GM12878 (cell line): Measurements from ENCODE around the gene LY6G5B. TPM values are rescaled to one million over a fixed set of nuclear protein-coding genes. Genes with fewer than 3 reads are reported as not detected.

Experiments
- ATAC-seq: fragments of 200-7000 bp; cut with Tn5 transposase; 3 replicates; pipeline ENCODE4 v1.9.1; 2020; ENCODE audit warnings: mild to moderate bottlenecking, moderate library complexity
- BruUV-seq: library from RNA; stranded (reverse); fragments of 400-500 nt; replicated peaks from 2 replicates; lab custom pipeline; 2021; lab: Mats Ljungman, UMichigan
- CTCF ChIA-PET: fragments of 300-600 bp; sonication (Branson Sonifier 250); formaldehyde crosslinking; extraction: SDS; loops from one replicate; lab custom pipeline; 2021; ENCODE audit warnings: inconsistent platforms; lab: Yijun Ruan, JAX
- POLR2A ChIA-PET: fragments of 350-600 bp; formaldehyde crosslinking; extraction: SDS; loops from one replicate; lab custom pipeline; 2021; ENCODE audit warnings: inconsistent platforms; lab: Charles Lee
- RAD21 ChIA-PET: fragments of 300-600 bp; sonication (Branson Sonifier 250); formaldehyde crosslinking; loops from one replicate; lab custom pipeline; 2023; ENCODE audit warnings: antibody characterized with exemption; ENCODE audit not compliant: unreplicated experiment; lab: Charles Lee
- SMC1A ChIA-PET: fragments of 300-600 bp; sonication (Branson Sonifier 250); formaldehyde crosslinking; loops from one replicate; lab custom pipeline; 2023; ENCODE audit not compliant: unreplicated experiment, uncharacterized antibody; lab: Charles Lee
- DNase-seq: peaks from one replicate; pipeline ENCODE4 v3.0.0-alpha.2; 2011; ENCODE audit warnings: low read depth, low spot score
- FAIRE-seq: peaks from 3 replicates; lab custom pipeline; 2011; peaks lifted over from hg19 to GRCh38; lab: Jason Lieb, UNC
- H2AFZ ChIP-seq: 2 replicates; pipeline ENCODE4 v1.6.0; 2011; ENCODE audit warnings: low read depth, low read length, control low read depth; ENCODE audit not compliant: control insufficient read depth
- H3K27ac ChIP-seq: 2 replicates; pipeline ENCODE4 v1.5.1; 2011; ENCODE audit warnings: control low read depth; ENCODE audit not compliant: control insufficient read depth, insufficient read depth
- H3K27me3 ChIP-seq, 2 experiments: replicated peaks in 1 of 2; 2 replicates each; pipeline versions ENCODE4 v1.6.0 to v1.6.1; 2011; ENCODE audit warnings: low read length in 1 of 2; ENCODE audit not compliant: control insufficient read depth in 2 of 2, insufficient read depth in 2 of 2
- H3K36me3 ChIP-seq, 2 experiments: 2 replicates each; pipeline ENCODE4 v1.5.1; 2011; ENCODE audit warnings: low read length in 1 of 2; ENCODE audit not compliant: control insufficient read depth in 2 of 2, insufficient read depth in 2 of 2
- H3K4me1 ChIP-seq: 2 replicates; pipeline ENCODE4 v1.6.1; 2011; ENCODE audit warnings: mild to moderate bottlenecking, low read length, moderate library complexity, mixed read lengths; ENCODE audit not compliant: control insufficient read depth, insufficient read depth
- H3K4me2 ChIP-seq: 2 replicates; pipeline ENCODE4 v1.6.0; 2011; ENCODE audit warnings: control low read depth; ENCODE audit not compliant: control insufficient read depth, insufficient read depth
- H3K4me3 ChIP-seq: fragments of 200-600 bp; sonication (generic); 2 replicates; pipeline ENCODE4 v1.5.1; 2016
- H3K79me2 ChIP-seq: 2 replicates; pipeline ENCODE4 v1.6.0; 2011; ENCODE audit warnings: low read length; ENCODE audit not compliant: control insufficient read depth, insufficient read depth
- H3K9ac ChIP-seq: 2 replicates; pipeline ENCODE4 v1.8.0; 2011; ENCODE audit warnings: low read length, control low read depth, mixed read lengths; ENCODE audit not compliant: control insufficient read depth, insufficient read depth
- H3K9me3 ChIP-seq: replicated peaks from 3 replicates; pipeline ENCODE4 v1.5.1; 2011; ENCODE audit warnings: mild to moderate bottlenecking, low read length; ENCODE audit not compliant: control insufficient read depth, insufficient read depth
- H4K20me1 ChIP-seq: 2 replicates; pipeline ENCODE4 v1.6.0; 2011; ENCODE audit not compliant: control insufficient read depth, insufficient read depth
- EED ChIP-seq: sonication (generic); IDR thresholded peaks from 2 replicates; pipeline ENCODE4 v1.6.1; 2016; ENCODE audit warnings: antibody characterized with exemption, low read depth
- ELK1 ChIP-seq: IDR thresholded peaks from 2 replicates; pipeline ENCODE4 v1.6.1; 2012; ENCODE audit warnings: low read depth, low read length, improper control_type of control experiment
- ESRRA ChIP-seq: IDR thresholded peaks from 2 replicates; pipeline ENCODE4 v1.6.1; 2012; ENCODE audit warnings: mild to moderate bottlenecking, low read length, improper control_type of control experiment
- IRF4 ChIP-seq: IDR thresholded peaks from 2 replicates; pipeline ENCODE4 v1.6.1; 2011; ENCODE audit warnings: low read depth, low read length
- MLLT1 ChIP-seq: fragments of 450-650 bp; IDR thresholded peaks from 2 replicates; pipeline ENCODE4 v1.6.1; 2016; ENCODE audit warnings: mild to moderate bottlenecking
- MXI1 ChIP-seq: fragments of 150-350 bp; IDR thresholded peaks from 2 replicates; pipeline ENCODE4 v1.6.1; 2011; ENCODE audit warnings: low read depth, mild to moderate bottlenecking, inconsistent platforms, low read length, improper control_type of control experiment
- MYB ChIP-seq: fragments of 150-350 bp; IDR thresholded peaks from 2 replicates; pipeline ENCODE4 v1.6.1; 2014; ENCODE audit warnings: mild to moderate bottlenecking, low read depth, low read length, borderline replicate concordance
- RFX5 ChIP-seq: IDR thresholded peaks from 2 replicates; pipeline ENCODE4 v1.6.1; 2011; ENCODE audit warnings: low read depth, low read length, improper control_type of control experiment
- SUZ12 ChIP-seq: fragments of 200-600 bp; sonication (generic); IDR thresholded peaks from one replicate; pipeline ENCODE4 v1.6.1; 2018; ENCODE audit warnings: antibody characterized with exemption, mild to moderate bottlenecking; ENCODE audit not compliant: unreplicated experiment
- whole genome bisulfite sequencing: methylation state at CpG from one replicate; pipeline ENCODE4 v1.1.6; 2016; ENCODE audit warnings: low lambda C conversion rate; ENCODE audit not compliant: insufficient replicate concordance, insufficient coverage; ENCODE audit errors: missing lambda C conversion rate; 5-methylcytosine and 5-hydroxymethylcytosine counted together
- in situ Hi-C: fragments of 300-500 bp; cut with MboI; formaldehyde crosslinking; loops from 9 replicates; pipeline ENCODE4 v1.14.3; 2018; ENCODE audit warnings: mixed read lengths
- intact Hi-C: fragments of 100-400 bp; cut with micrococcal nuclease; formaldehyde crosslinking; loops from one replicate; pipeline ENCODE4 v1.14.2; 2022; ENCODE audit not compliant: unreplicated experiment
- polyA plus RNA-seq, 11 experiments: library from polyadenylated mRNA; depleted of rRNA in 4 of 11; unstranded in 6 of 11; stranded (reverse) in 5 of 11; fragments of >200 nt; fragmentation: Nextera tagmentation in 4 of 11; fragmentation: Illumina TruSeq in 1 of 11; extraction: Ambion mirVana in 4 of 11; extraction: Trizol in 1 of 11; gene quantifications; 1 replicate in 1 of 11; 2 replicates in 10 of 11; pipeline versions ENCODE4 v1.2.1 to v1.2.3, GENCODE V29; 2011 to 2016; ENCODE audit warnings: inconsistent platforms in 2 of 11, missing spikeins in 2 of 11, low read depth in 1 of 11
- total RNA-seq, 4 experiments: library from RNA; depleted of rRNA in 3 of 4; stranded (reverse); fragments of >200 nt in 3 of 4; fragmentation: Illumina TruSeq in 1 of 4; extraction: Trizol in 1 of 4; gene quantifications; 2 replicates each; pipeline versions ENCODE4 v1.2.1 to v1.2.3, GENCODE V29; 2013 to 2021
- TF ChIP-seq, protein P1 (sequence below): fragments of 450-650 bp; IDR thresholded peaks from 2 replicates; pipeline ENCODE4 v1.6.1; 2017; ENCODE audit warnings: mild to moderate bottlenecking, moderate library complexity
- TF ChIP-seq, protein P2 (sequence below): fragments of 450-650 bp; IDR thresholded peaks from 2 replicates; pipeline ENCODE4 v1.6.1; 2018; ENCODE audit warnings: mild to moderate bottlenecking, low read depth, moderate library complexity; ENCODE audit not compliant: partially characterized antibody

LY6G5B gene
- total and polyA plus RNA-seq, 10 of the 15 experiments (the other 5 are each of a cell fraction or from before 2014, with no cell fraction given): 3.2 to 16.5 (median 7.5) TPM

DNA sequence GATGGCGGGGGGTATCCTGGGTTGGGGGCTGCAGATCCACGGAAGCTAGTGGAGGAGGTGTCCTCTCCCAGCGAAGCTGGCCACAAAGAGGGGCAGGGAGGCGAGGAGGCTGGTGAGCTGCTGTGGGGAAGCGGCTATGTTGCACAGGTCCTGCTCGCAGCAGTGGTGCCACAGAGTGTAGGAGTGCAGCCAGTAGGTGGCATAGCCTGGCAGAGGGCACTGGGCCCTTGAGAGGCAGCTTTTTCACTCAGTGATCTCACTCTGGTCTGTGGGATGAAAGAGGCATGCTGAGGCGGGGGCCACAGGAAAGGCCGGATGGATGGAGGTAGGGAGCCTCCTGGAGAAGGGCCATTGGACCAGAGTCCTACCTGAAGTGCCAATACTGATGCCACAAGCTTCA is 42.5 kb downstream of the LY6G5B start (continued):
- TF ChIP-seq, protein P1, sequence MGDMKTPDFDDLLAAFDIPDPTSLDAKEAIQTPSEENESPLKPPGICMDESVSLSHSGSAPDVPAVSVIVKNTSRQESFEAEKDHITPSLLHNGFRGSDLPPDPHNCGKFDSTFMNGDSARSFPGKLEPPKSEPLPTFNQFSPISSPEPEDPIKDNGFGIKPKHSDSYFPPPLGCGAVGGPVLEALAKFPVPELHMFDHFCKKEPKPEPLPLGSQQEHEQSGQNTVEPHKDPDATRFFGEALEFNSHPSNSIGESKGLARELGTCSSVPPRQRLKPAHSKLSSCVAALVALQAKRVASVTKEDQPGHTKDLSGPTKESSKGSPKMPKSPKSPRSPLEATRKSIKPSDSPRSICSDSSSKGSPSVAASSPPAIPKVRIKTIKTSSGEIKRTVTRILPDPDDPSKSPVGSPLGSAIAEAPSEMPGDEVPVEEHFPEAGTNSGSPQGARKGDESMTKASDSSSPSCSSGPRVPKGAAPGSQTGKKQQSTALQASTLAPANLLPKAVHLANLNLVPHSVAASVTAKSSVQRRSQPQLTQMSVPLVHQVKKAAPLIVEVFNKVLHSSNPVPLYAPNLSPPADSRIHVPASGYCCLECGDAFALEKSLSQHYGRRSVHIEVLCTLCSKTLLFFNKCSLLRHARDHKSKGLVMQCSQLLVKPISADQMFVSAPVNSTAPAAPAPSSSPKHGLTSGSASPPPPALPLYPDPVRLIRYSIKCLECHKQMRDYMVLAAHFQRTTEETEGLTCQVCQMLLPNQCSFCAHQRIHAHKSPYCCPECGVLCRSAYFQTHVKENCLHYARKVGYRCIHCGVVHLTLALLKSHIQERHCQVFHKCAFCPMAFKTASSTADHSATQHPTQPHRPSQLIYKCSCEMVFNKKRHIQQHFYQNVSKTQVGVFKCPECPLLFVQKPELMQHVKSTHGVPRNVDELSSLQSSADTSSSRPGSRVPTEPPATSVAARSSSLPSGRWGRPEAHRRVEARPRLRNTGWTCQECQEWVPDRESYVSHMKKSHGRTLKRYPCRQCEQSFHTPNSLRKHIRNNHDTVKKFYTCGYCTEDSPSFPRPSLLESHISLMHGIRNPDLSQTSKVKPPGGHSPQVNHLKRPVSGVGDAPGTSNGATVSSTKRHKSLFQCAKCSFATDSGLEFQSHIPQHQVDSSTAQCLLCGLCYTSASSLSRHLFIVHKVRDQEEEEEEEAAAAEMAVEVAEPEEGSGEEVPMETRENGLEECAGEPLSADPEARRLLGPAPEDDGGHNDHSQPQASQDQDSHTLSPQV: no peak
- TF ChIP-seq ESRRA (no peak), MXI1 (no peak)

GRCh38 chr6:31713465-31713864 is 43.7 kb downstream of the LY6G5B start:
- RAD21 ChIA-PET: interaction anchor here (1.2 kb wide), 1 partner anchor 33 kb away, joined by 4 read pairs; the partner anchor contains the start of gene LY6G5C
- no peaks in the 10 kb centered on the region for H3K79me2 ChIP-seq
- CTCF ChIA-PET: interaction anchor here (0.8 to 2.9 kb wide), 4 partner anchors 10 to 57 kb away, joined by 3 to 14 read pairs (median 4); partner anchors contain the start of gene MPIG6B
- no peaks in the 10 kb centered on the region for H3K36me3 ChIP-seq
- no peak overlapping the region for H2AFZ ChIP-seq
- DNase-seq (no peak), FAIRE-seq (no peak), ATAC-seq (no peak)
- H3K4me3 ChIP-seq: no peak overlapping the region
- H3K27ac ChIP-seq: no peak overlapping the region
- POLR2A ChIA-PET: interaction anchor here (0.6 kb wide), 1 partner anchor 85 kb away, joined by 5 read pairs; no protein-coding TSS in a partner anchor
- intact Hi-C loops (no loop called here), in situ Hi-C loops (no loop called here)
- no TSS peak for BruUV-seq
- H3K9ac ChIP-seq: no peak overlapping the region
- peaks cover 0 to 2% of the 10 kb centered on the region in 2 experiments; a peak in 3 of 4 replicates for H3K27me3 ChIP-seq
- no peaks in the 10 kb centered on the region for H3K4me1 ChIP-seq
- H3K9me3 ChIP-seq: no peaks in the 10 kb centered on the region
- no peaks in the 10 kb centered on the region for H4K20me1 ChIP-seq
- H3K4me2 ChIP-seq: no peak overlapping the region
- SMC1A ChIA-PET: interaction anchor here (0.6 kb wide), 1 partner anchor 56 kb away, joined by 3 read pairs; no protein-coding TSS in a partner anchor
- WGBS: 0% methylated on average over 4 of the region's 4 CpGs
- TF ChIP-seq MYB: no peak
- TF ChIP-seq EED: no peak
- no peak for TF ChIP-seq ELK1
- TF ChIP-seq, protein P2, sequence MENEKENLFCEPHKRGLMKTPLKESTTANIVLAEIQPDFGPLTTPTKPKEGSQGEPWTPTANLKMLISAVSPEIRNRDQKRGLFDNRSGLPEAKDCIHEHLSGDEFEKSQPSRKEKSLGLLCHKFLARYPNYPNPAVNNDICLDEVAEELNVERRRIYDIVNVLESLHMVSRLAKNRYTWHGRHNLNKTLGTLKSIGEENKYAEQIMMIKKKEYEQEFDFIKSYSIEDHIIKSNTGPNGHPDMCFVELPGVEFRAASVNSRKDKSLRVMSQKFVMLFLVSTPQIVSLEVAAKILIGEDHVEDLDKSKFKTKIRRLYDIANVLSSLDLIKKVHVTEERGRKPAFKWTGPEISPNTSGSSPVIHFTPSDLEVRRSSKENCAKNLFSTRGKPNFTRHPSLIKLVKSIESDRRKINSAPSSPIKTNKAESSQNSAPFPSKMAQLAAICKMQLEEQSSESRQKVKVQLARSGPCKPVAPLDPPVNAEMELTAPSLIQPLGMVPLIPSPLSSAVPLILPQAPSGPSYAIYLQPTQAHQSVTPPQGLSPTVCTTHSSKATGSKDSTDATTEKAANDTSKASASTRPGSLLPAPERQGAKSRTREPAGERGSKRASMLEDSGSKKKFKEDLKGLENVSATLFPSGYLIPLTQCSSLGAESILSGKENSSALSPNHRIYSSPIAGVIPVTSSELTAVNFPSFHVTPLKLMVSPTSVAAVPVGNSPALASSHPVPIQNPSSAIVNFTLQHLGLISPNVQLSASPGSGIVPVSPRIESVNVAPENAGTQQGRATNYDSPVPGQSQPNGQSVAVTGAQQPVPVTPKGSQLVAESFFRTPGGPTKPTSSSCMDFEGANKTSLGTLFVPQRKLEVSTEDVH: no peak
- no peak for TF ChIP-seq MLLT1
- TF ChIP-seq IRF4: no peak
- no peak for TF ChIP-seq RFX5
- TF ChIP-seq SUZ12: no peak
